WTC11 (cell line): Measurements from ENCODE around the gene GOLPH3L. TPM values are rescaled to one million over a fixed set of nuclear protein-coding genes. Genes with fewer than 3 reads are reported as not detected.

Experiments
- ATAC-seq: fragments of 200-7000 bp; cut with Tn5 transposase; 2 replicates; pipeline ENCODE4 v1.10.0; 2021; ENCODE audit warnings: mild to moderate bottlenecking, moderate library complexity
- CTCF ChIA-PET: fragments of 300-600 bp; sonication (Branson Sonifier 250); formaldehyde crosslinking; loops from one replicate; lab custom pipeline; 2021; ENCODE audit warnings: antibody characterized with exemption; lab: Charles Lee
- POLR2A ChIA-PET: fragments of 350-600 bp; sonication (Branson Sonifier 250); formaldehyde crosslinking; loops from one replicate; lab custom pipeline; 2021; ENCODE audit warnings: antibody characterized with exemption; lab: Charles Lee
- DNase-seq: peaks from one replicate; pipeline ENCODE4 v3.0.0; 2021; ENCODE audit warnings: low spot score
- H3K27ac Mint-ChIP-seq: 2 replicates; pipeline ENCODE4 v1.8.0; 2021; ENCODE audit warnings: mixed read lengths
- H3K27me3 Mint-ChIP-seq: 2 replicates; pipeline ENCODE4 v1.8.0; 2021; ENCODE audit warnings: low read depth, mild to moderate bottlenecking, moderate library complexity, mixed read lengths
- H3K36me3 Mint-ChIP-seq: 2 replicates; pipeline ENCODE4 v1.8.0; 2021; ENCODE audit warnings: mixed read lengths
- H3K4me1 Mint-ChIP-seq: 2 replicates; pipeline ENCODE4 v1.8.0; 2022; ENCODE audit warnings: mixed read lengths
- H3K4me3 Mint-ChIP-seq: 2 replicates; pipeline ENCODE4 v1.8.0; 2021; ENCODE audit warnings: mild to moderate bottlenecking, moderate library complexity, mixed read lengths
- H3K9me3 Mint-ChIP-seq: 2 replicates; pipeline ENCODE4 v1.8.0; 2021; ENCODE audit warnings: mixed read lengths
- AR ChIP-seq: fragments of 250-450 bp; sonication (Bioruptor Pico); IDR thresholded peaks from 2 replicates; pipeline ENCODE4 v1.9.0; 2021; ENCODE audit warnings: mild to moderate bottlenecking
- ATF3 ChIP-seq: sonication (generic); formaldehyde crosslinking; conservative IDR thresholded peaks from 2 replicates; pipeline ENCODE4 v1.8.1; 2022; ENCODE audit warnings: mild to moderate bottlenecking, missing genetic modification reagents
- CREM ChIP-seq: sonication (generic); formaldehyde crosslinking; IDR thresholded peaks from 2 replicates; pipeline ENCODE4 v1.8.1; 2022; ENCODE audit warnings: mild to moderate bottlenecking, missing genetic modification reagents, moderate library complexity
- FOXJ3 ChIP-seq: sonication (generic); formaldehyde crosslinking; IDR thresholded peaks from 2 replicates; pipeline ENCODE4 v1.9.0; 2021; ENCODE audit warnings: missing genetic modification reagents, mild to moderate bottlenecking, borderline replicate concordance
- FOXK1 ChIP-seq: sonication (generic); formaldehyde crosslinking; IDR thresholded peaks from 2 replicates; pipeline ENCODE4 v1.8.0; 2022; ENCODE audit warnings: mild to moderate bottlenecking, moderate library complexity, missing genetic modification reagents
- FOXP4 ChIP-seq: sonication (generic); formaldehyde crosslinking; IDR thresholded peaks from 2 replicates; pipeline ENCODE4 v1.8.0; 2022; ENCODE audit warnings: mild to moderate bottlenecking, missing genetic modification reagents
- GTF2I ChIP-seq: fragments of 250-450 bp; sonication (Bioruptor Pico); conservative IDR thresholded peaks from 2 replicates; pipeline ENCODE4 v1.4.0; 2021; ENCODE audit warnings: mild to moderate bottlenecking
- HMGA2 ChIP-seq: fragments of 250-450 bp; sonication (Bioruptor Pico); IDR thresholded peaks from 2 replicates; pipeline ENCODE4 v1.4.0; 2021; ENCODE audit warnings: mild to moderate bottlenecking, moderate library complexity
- IRF2 ChIP-seq: sonication (generic); formaldehyde crosslinking; IDR thresholded peaks from 2 replicates; pipeline ENCODE4 v1.8.0; 2022; ENCODE audit warnings: low read depth, missing genetic modification reagents, borderline replicate concordance
- JAZF1 ChIP-seq: fragments of 250-450 bp; sonication (Bioruptor Pico); IDR thresholded peaks from 2 replicates; pipeline ENCODE4 v1.9.0; 2021; ENCODE audit warnings: moderate library complexity, mild to moderate bottlenecking, inconsistent platforms
- JUN ChIP-seq: sonication (generic); formaldehyde crosslinking; IDR thresholded peaks from 2 replicates; pipeline ENCODE4 v1.8.0; 2023; ENCODE audit warnings: mild to moderate bottlenecking, missing genetic modification reagents
- MYBL2 ChIP-seq: sonication (generic); formaldehyde crosslinking; IDR thresholded peaks from 2 replicates; pipeline ENCODE4 v1.8.1; 2023; ENCODE audit warnings: mild to moderate bottlenecking, moderate library complexity, missing genetic modification reagents
- NFATC4 ChIP-seq: fragments of 250-450 bp; sonication (Bioruptor Pico); IDR thresholded peaks from 2 replicates; pipeline ENCODE4 v1.9.0; 2021; ENCODE audit warnings: mild to moderate bottlenecking
- NFE2L1 ChIP-seq: sonication (generic); formaldehyde crosslinking; IDR thresholded peaks from 2 replicates; pipeline ENCODE4 v1.8.1; 2023; ENCODE audit warnings: missing genetic modification reagents
- NR1H2 ChIP-seq: sonication (generic); formaldehyde crosslinking; IDR thresholded peaks from 2 replicates; pipeline ENCODE4 v1.9.0; 2021; ENCODE audit warnings: mild to moderate bottlenecking, moderate library complexity, missing genetic modification reagents
- SP1 ChIP-seq: sonication (generic); formaldehyde crosslinking; conservative IDR thresholded peaks from 2 replicates; pipeline ENCODE4 v1.8.1; 2022; ENCODE audit warnings: missing genetic modification reagents
- TEAD4 ChIP-seq: sonication (generic); formaldehyde crosslinking; IDR thresholded peaks from 2 replicates; pipeline ENCODE4 v1.8.0; 2022; ENCODE audit warnings: mild to moderate bottlenecking, missing genetic modification reagents
- TP53 ChIP-seq: sonication (generic); formaldehyde crosslinking; IDR thresholded peaks from 2 replicates; pipeline ENCODE4 v1.8.1; 2023; ENCODE audit warnings: mild to moderate bottlenecking, missing genetic modification reagents
- ZBTB21 ChIP-seq: sonication (generic); formaldehyde crosslinking; IDR thresholded peaks from 2 replicates; pipeline ENCODE4 v1.8.1; 2023; ENCODE audit warnings: mild to moderate bottlenecking, missing genetic modification reagents, borderline replicate concordance
- ZNF219 ChIP-seq: sonication (generic); formaldehyde crosslinking; IDR thresholded peaks from 2 replicates; pipeline ENCODE4 v1.8.0; 2023; ENCODE audit warnings: missing genetic modification reagents, mild to moderate bottlenecking, borderline replicate concordance
- ZNF317 ChIP-seq: sonication (generic); formaldehyde crosslinking; IDR thresholded peaks from 2 replicates; pipeline ENCODE4 v1.8.1; 2023; ENCODE audit warnings: low read depth, mild to moderate bottlenecking, moderate library complexity, missing genetic modification reagents, borderline replicate concordance
- ZNF396 ChIP-seq: fragments of 250-450 bp; sonication (Bioruptor Pico); IDR thresholded peaks from 2 replicates; pipeline ENCODE4 v1.8.0; 2021; ENCODE audit warnings: mild to moderate bottlenecking, moderate library complexity, borderline replicate concordance
- ZNF512 ChIP-seq: sonication (generic); formaldehyde crosslinking; IDR thresholded peaks from 2 replicates; pipeline ENCODE4 v1.8.1; 2022; ENCODE audit warnings: missing genetic modification reagents, borderline replicate concordance
- total RNA-seq: library from RNA; stranded (reverse); gene quantifications from 3 replicates; pipeline ENCODE4 v1.2.3, GENCODE V29; 2021
- TF ChIP-seq, protein P1 (sequence below): sonication (generic); formaldehyde crosslinking; conservative IDR thresholded peaks from 2 replicates; pipeline ENCODE4 v1.8.1; 2023; ENCODE audit warnings: mild to moderate bottlenecking, low read depth, missing genetic modification reagents, moderate library complexity

Gene GOLPH3L
- total RNA-seq, 1 experiment from 2014 or later: 39.5 TPM

DNA sequence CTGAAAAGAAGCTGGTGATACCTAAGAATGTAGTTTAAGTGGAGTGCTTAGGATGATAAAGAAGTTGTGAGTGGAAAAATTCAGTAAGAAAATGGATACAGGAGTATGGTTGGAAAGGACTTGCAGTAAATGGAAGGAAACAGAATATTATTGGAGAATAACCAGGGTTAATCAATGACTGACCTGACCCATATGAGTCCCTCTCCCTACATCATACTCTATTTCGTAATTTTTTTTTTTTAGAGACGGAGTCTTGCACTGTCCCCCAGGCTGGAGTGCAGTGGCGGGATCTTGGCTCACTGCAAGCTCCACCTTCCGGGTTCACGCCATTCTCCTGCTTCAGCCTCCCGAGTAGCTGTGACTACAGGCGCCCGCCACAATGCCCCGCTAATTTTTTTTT lies 34.1 kb downstream of the GOLPH3L start:
- Mint-ChIP-seq H3K4me1 (no peaks in the 10 kb centered on the region), H3K9me3 (peaks cover 8% of the 10 kb centered on the region), H3K27me3 (no peaks in the 10 kb centered on the region), H3K36me3 (peaks cover 54% of the 10 kb centered on the region), H3K27ac (0 out of 2 replicates have a peak overlapping the region, but pooled peaks have one; percentile 7), H3K4me3 (no peak overlapping the region)
- TF ChIP-seq ZBTB21: no peak
- ChIA-PET CTCF (interaction anchor here (1.2 kb wide), 1 partner anchor 150 kb away, joined by 3 read pairs; no protein-coding TSS in a partner anchor), POLR2A (interaction anchor here (0.6 kb wide), 1 partner anchor 23 kb away, joined by 3 read pairs; no protein-coding TSS in a partner anchor)
- DNase-seq: no peak
- ATAC-seq: no peak

- DNase-seq: no peak
- Mint-ChIP-seq H3K27ac (no peak overlapping the region), H3K4me1 (peaks cover 8% of the 10 kb centered on the region), H3K9me3 (peaks cover 8% of the 10 kb centered on the region), H3K4me3 (no peak overlapping the region), H3K36me3 (peaks cover 52% of the 10 kb centered on the region), H3K27me3 (no peaks in the 10 kb centered on the region)
- ChIA-PET CTCF (no interaction called here), POLR2A (no interaction called here)
- no peak for TF ChIP-seq ATF3 (CRISPR knock-in tag)
- no peak for TF ChIP-seq HMGA2 (CRISPR knock-in tag)
- no peak for TF ChIP-seq ZNF512 (CRISPR knock-in tag)
- TF ChIP-seq TP53 (CRISPR knock-in tag): no peak
- TF ChIP-seq JAZF1 (CRISPR knock-in tag): no peak
- TF ChIP-seq NFE2L1 (CRISPR knock-in tag): no peak
- TF ChIP-seq ZNF219 (CRISPR knock-in tag): no peak
- TF ChIP-seq FOXK1: no peak
- TF ChIP-seq ZNF317: no peak
- TF ChIP-seq FOXJ3 (CRISPR knock-in tag): no peak
- TF ChIP-seq IRF2 (CRISPR knock-in tag): no peak
- ATAC-seq: no peak
These were observed 35.8 kb downstream of the GOLPH3L start for GRCh38 chr1:150661156-150661555.

- Mint-ChIP-seq H3K4me1 (peaks cover 13% of the 10 kb centered on the region), H3K36me3 (peaks cover 51% of the 10 kb centered on the region), H3K4me3 (no peak overlapping the region), H3K9me3 (peaks cover 8% of the 10 kb centered on the region), H3K27me3 (no peaks in the 10 kb centered on the region), H3K27ac (peak overlapping the region; percentile 26; the same call in 1 of the 2 replicates)
- ChIA-PET CTCF (no interaction called here), POLR2A (no interaction called here)
- no peak for DNase-seq
- no peak for ATAC-seq
- TF ChIP-seq AR (CRISPR knock-in tag) (no peak), NR1H2 (CRISPR knock-in tag) (no peak), FOXP4 (CRISPR knock-in tag) (no peak), FOXK1 (no peak), GTF2I (CRISPR knock-in tag) (no peak), CREM (CRISPR knock-in tag) (no peak), TEAD4 (CRISPR knock-in tag) (no peak), FOXJ3 (CRISPR knock-in tag) (no peak), MYBL2 (CRISPR knock-in tag) (no peak), SP1 (CRISPR knock-in tag) (no peak), JUN (CRISPR knock-in tag) (no peak), ZNF396 (CRISPR knock-in tag) (no peak), NFATC4 (CRISPR knock-in tag) (no peak)
- TF ChIP-seq, protein P1, sequence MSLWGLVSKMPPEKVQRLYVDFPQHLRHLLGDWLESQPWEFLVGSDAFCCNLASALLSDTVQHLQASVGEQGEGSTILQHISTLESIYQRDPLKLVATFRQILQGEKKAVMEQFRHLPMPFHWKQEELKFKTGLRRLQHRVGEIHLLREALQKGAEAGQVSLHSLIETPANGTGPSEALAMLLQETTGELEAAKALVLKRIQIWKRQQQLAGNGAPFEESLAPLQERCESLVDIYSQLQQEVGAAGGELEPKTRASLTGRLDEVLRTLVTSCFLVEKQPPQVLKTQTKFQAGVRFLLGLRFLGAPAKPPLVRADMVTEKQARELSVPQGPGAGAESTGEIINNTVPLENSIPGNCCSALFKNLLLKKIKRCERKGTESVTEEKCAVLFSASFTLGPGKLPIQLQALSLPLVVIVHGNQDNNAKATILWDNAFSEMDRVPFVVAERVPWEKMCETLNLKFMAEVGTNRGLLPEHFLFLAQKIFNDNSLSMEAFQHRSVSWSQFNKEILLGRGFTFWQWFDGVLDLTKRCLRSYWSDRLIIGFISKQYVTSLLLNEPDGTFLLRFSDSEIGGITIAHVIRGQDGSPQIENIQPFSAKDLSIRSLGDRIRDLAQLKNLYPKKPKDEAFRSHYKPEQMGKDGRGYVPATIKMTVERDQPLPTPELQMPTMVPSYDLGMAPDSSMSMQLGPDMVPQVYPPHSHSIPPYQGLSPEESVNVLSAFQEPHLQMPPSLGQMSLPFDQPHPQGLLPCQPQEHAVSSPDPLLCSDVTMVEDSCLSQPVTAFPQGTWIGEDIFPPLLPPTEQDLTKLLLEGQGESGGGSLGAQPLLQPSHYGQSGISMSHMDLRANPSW (CRISPR knock-in tag): no peak
These were observed 36.4 kb downstream of the GOLPH3L start for GRCh38 chr1:150660584-150660983.
